ENCODE data around the gene GSDME.
"Not testable (repeated sequence)": the region's sequence is repeated elsewhere in the genome, so short reads cannot be mapped to it uniquely, and the experiment has no call there.

The GSDME gene

GRCh38 chr7:24757353-24758275 lies at the start of gene GSDME:
GSDME (minus strand) TSS chr7:24757464; CDS start chr7:24749774, 7,690 bp downstream.
- no peak for DNase-seq

- DNase-seq, result no peak
Measured at GRCh38 chr7:24802300-24802699, 45.0 kb upstream of the GSDME start.

GRCh38 chr7:24801883-24802282 lies 44.6 kb upstream of the GSDME start:
- no peak for DNase-seq

GRCh38 chr7:24800667-24801066 lies 43.4 kb upstream of the GSDME start:
- no peak for DNase-seq

GRCh38 chr7:24800073-24800472 lies 42.8 kb upstream of the GSDME start:
- DNase-seq, result no peak

GRCh38 chr7:24799506-24799905 lies 42.2 kb upstream of the GSDME start:
- no peak for DNase-seq

- DNase-seq, result no peak
Measured at GRCh38 chr7:24798261-24798660, 41.0 kb upstream of the GSDME start.

GRCh38 chr7:24797270-24797669 lies 40.0 kb upstream of the GSDME start:
- no peak for DNase-seq

GRCh38 chr7:24795407-24795767 lies 38.1 kb upstream of the GSDME start:
- no peak for DNase-seq

GRCh38 chr7:24794751-24795406 lies 37.6 kb upstream of the GSDME start:
- not testable (repeated sequence) for DNase-seq

GRCh38 chr7:24793982-24794648 lies 36.9 kb upstream of the GSDME start:
- DNase-seq, result no peak

- no peak for DNase-seq
Measured at GRCh38 chr7:24788961-24789576, 31.8 kb upstream of the GSDME start.

GRCh38 chr7:24788075-24788474 lies 30.8 kb upstream of the GSDME start:
- DNase-seq, result no peak

- DNase-seq, result no peak
Measured at GRCh38 chr7:24786941-24787340, 29.7 kb upstream of the GSDME start.

GRCh38 chr7:24786306-24786705 lies 29.0 kb upstream of the GSDME start:
- DNase-seq, result no peak

GRCh38 chr7:24784277-24784676 lies 27.0 kb upstream of the GSDME start:
- no peak for DNase-seq

GRCh38 chr7:24783698-24784097 lies 26.4 kb upstream of the GSDME start:
- DNase-seq, result no peak

- DNase-seq, result no peak
Measured at GRCh38 chr7:24781106-24781505, 23.8 kb upstream of the GSDME start.

- DNase-seq, result no peak
Measured at GRCh38 chr7:24779283-24779655, 22.0 kb upstream of the GSDME start.

- DNase-seq, result no peak
Measured at GRCh38 chr7:24778543-24779282, 21.4 kb upstream of the GSDME start.

GRCh38 chr7:24777806-24778205 lies 20.5 kb upstream of the GSDME start:
- DNase-seq, result no peak

- DNase-seq, result no peak
Measured at GRCh38 chr7:24773646-24774045, 16.4 kb upstream of the GSDME start.

GRCh38 chr7:24769851-24770250 lies 12.6 kb upstream of the GSDME start:
- no peak for DNase-seq
